ENCODE data around the gene TSKU.

Gene TSKU

DNA sequence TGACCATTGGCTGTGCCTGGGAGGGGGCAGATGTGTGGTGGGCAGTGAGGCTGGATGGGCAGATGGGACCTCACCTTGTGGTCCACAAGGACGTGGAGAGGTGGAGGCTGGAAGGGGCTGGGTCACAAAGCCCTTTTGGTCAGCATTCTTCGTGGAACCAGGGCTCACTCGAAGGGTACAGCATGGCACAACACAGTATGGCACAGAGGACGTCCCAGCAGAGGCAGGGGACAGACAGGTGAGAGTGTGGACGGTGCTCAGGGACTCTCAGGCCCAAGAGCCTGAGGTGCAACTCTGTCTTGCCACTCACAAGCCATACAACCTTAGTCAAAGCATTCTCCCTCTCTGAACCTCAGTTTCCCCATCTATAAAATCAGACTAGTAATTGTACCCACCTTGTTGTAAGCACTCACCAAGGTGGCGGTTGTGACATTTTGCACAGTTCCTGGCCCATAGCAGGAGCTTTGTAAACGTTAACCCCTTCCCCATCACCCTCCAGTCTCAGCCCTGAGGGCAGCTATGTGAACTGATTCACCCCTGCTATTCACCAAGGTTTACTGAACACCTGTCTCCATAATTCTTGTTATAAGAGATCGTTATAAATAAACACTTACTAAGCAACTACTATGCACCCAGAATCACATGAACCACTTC, 11.6 kb upstream of the TSKU start:
- DNase-seq = no peak

DNA sequence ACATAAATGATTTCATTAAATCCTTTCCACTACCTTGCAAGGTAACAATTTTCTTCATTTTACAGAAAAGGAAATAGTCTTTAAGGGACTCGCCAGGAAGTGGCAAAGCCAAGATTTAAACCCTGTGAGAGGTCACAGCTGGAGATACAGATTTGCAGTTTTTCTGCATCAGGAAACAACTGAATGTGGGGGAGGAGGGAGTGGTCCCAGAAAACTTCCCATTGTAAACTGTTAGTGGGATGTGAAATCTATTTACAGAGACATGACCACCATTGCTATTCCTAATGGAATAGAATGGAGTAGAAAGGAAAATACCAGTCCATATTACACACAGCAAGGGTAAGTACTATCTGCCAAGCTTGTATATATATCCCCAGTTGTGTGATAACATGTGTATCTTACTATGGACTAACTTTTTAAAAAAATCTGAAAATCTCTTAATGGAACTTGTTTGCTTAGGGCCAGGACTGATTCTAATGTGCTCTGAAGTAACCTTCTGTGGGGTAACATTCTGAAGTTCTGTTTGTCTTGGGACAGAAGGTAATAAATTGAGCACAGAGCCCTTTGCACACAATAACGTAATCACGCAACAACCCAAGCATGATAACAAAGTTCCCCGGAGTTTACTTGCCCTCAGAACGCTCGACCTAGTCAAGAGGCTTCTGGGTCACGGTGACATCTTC, 10.9 kb upstream of the TSKU start:
- no peak for DNase-seq

DNA sequence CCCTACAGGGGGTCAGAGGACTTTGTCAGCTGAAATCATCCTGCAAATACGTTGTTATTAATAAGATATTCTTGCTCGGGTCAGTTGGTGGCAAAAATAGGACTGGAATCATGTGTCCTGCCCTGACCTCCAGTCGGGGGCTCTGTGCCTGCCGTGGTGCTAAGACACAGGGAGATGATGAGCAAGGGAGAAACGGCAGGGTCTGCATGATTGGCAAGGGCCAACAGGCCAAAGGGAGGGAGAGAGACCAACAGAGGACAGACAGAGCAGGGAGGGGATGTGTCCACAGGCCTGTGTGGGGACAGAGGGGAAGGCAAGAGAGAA, 10.4 kb upstream of the TSKU start:
- no peak for DNase-seq

DNA sequence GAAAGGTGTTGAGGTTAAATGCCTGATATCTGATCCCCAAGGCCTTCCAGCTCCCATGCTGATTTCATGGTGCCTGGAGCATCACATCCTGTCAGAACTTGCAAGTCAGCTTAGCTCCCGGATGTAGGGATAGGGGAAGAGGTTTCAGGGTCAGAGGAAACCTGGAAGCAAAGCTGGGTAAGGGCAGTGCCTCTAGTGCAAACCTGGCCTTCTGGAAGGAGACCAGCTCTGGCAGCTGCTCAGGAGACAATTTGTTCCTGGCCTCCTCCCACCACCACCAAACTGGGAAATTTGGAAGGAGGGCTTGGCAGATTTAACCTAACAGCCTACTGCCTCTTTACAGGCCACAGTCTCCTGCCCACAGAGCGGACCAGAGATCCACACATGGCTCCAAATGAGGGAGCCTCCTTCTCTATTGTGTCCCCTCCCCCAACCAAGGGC, 9.2 kb upstream of the TSKU start:
- no peak for DNase-seq

DNA sequence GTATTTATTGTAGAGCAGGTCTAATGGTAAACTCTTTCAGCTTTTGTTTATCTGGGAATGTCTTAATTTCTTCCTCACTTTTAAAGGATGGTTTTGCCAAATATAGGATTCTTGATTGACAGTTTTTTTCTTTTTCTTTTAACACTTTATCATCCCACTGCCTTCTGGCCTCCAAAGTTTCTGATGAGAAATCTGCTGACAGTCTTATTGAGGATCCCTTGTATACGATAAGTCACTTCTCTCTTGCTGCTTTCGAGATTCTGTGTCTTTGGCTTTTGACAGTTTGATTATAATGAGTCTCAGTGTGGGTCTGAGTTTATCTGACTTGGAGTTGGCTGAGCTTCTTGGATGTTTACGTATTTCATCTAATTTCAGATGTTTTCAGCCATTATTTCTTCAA, 6.7 kb upstream of the TSKU start:
- DNase-seq = no peak

DNA sequence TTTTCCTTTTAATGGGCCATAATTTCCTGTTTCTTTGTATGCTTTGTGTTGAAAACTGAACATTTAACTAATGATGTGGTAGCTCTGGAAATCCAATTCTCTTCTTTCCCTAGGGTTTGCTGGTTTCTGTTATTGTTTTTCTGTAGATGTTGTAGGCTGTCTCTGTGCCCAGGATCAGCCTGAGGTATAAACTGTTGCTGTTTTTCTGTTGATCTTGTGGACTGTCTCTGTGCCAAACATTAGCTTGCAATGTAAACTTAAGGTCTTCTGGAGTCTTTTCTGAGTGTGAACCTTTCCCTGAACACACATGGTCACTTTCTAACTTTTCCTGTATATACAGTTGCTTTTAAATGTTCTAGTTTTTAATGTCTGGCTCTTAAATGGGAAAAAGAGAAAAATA, 5.9 kb upstream of the TSKU start:
- no peak for DNase-seq

DNA sequence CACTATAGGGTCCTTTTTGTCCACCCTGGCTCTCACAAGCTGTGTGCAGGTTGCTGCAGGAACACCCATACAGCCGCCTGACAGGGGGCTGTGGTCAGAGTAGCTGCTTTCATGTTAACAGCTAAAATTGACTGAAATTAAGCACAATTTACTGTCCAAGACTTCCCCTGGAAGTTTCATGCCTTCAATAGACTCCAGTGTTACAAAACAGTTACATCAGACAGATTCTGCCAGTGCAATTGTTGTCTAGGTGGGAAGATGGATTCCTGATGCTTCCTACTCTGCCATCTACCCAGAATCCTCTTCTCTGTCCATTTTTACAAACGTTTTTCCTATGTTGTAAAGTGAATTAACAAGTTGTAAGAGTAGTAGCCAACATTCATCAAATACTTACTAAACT, 5.3 kb upstream of the TSKU start:
- no peak for DNase-seq

DNA sequence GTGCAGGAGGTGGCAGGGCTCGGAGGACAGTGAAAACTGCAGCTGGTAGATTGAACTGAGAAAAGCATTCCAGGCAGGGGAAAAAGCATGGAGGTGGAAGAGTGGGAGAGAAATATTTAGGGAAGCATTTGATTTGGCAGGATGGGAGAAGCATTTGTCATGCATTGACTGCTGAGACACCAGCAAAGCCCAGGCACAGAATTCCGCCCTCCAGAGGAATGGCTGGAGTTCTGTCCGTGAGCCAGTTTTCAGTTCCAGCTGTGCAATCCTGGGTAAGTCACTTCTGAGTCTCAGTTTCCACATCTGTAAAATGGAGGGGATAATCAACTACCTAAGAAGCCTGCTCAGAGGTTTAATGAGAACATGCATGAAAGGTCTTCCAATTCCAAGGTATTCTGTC, 4.3 kb upstream of the TSKU start:
- DNase-seq = no peak

DNA sequence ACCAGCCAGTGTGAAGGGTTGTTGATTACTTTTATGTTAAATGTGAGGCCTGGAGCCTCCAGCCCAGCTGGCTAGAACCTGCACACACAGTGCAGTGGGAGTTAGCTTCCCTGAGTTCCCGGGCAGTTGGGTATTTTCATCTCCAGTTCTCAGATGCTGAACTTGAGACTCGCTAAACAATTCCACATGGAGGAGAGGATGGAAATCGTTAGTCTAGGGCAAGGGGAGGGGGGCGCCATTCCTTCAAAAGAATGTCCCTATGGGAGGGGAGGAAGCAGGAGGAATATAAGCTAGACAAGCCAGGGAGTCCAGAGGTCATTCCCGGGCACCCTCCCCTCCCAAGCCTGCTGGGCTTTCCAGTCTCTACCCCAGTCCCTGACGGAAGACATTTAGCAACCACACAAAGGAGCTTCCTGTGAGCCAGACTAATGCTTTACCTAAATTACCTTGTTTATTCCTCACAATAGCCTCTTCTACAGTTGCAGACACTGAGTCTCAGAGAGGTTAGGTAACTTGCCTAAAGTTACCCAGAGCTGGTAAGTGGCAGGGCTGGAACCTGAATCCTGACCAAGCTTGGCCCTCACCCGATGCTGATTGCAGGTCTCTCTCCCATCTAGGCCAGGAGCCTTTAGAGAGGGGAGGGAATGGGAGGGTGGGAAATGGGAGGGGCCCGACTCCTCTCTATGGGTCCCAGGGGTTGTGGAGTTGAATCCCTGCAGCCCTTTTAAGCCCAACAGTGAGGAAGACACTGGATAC, 1.9 kb upstream of the TSKU start:
- no peak for DNase-seq

DNA sequence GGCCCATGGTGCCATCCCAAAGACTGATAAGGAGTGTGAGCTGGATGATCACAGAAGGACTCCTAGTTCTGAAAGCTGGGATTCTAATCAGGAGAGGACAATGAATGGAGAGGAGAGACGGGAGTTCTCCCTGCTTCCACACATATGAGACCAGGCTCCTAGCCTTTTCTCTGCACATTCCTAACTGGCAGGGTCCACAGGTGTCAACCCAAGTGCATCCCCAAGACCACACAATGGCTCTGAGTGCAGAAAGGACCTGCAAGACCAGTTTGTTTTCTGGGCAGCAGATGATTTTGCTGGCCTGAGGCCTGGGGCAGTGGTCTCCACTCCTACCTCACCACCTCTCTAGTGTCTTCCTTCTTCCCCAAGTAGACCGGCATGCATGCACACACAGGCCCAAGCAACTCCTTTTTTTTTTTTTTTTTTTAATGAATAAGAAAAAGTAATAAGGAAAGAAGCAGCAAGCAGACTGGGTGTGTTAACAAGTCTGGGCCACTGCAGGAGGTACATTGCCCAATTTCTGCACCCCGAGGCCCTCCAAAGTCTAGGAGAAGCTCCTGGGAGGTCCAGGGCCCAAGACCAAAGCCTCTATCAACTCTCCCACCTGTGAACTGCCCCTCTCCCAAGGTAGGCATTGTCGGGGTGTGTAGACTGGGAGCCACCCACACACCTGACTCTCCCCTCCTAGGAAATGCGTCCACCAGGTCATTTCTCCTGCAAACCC, 1.2 kb upstream of the TSKU start:
- no peak for DNase-seq

DNA sequence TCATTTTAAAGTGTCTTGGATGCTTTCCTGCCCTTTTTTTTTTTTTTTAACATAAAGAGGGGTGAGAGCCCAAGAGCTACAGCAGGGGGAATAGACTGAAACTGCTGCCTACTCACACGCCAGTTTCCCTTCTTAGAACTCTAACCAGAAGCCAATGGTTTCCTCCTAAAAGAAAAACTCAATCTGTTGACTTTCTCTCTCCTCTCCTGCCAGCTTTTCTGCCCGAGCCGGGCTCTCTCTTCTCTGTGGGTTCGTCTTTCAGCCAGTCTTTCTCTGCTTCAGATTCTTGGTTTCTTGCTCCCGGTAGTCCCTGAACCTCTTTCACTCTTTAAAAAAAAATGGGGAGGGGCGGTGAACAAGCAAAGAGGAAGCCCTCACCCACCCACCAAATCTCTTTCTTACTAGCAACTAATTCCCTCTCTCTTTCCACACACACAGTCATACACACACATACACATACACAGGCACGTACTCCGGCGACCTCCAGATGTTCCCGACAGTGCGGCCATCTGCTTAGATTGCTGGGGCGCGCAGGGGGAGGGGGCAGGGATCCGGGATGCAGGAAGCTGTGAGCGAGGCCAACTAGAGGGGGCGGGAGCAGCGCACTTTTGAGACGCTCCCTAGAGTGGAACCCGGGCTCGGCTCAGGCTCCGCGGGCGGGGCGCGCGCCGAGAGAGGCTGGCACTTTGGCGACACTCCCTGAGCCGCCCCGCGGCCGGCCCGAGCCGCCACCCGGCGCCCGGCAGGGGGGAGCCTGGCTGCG, 444 bp upstream of the TSKU start:
- peak; percentile 85 for DNase-seq

DNA sequence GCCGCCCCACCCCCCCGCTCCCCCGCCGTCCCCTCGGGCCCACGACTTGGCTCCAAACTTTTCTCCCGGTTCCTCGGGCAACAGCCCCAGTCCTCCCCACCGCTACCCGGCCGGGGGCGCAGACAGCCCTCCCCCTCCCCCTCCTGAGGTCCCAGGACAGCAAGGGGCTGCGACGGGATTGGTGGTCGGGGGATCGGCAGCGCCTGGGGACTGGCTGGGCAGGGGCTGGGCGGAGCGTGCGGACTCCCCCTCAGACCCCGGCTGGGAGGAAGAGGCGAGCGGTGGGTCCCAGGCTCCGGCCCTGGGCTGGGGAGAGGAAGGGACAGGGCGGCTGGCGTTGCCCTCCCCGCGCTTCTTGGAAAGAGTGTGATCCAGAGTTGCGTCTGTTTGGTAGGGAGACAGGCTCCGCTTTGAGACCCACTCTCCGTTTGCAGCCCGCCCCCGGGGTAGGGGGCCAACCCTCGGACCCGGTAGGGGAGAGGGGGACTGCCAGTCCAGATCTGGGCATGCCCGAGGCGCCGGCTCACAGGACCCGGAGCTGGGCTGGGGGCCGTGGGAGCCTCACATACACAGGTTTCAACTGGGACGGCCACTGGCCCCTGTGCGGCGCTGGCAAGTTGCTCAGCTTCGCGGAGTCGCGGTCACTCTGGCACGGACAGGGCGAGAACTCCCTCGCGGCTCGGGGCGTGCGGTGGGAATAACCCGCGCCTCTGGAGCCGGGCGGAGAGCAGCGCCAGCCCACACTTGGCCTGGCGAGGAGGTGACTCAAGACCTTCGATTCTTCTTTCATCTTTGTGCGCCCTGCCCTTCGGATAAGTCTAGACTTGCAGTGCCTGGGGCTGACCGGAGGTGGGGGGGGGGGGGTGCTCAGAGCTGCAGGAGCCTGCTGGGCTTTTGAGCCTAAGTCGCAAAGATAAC, 999 bp downstream of the TSKU start:
- no peak for DNase-seq

DNA sequence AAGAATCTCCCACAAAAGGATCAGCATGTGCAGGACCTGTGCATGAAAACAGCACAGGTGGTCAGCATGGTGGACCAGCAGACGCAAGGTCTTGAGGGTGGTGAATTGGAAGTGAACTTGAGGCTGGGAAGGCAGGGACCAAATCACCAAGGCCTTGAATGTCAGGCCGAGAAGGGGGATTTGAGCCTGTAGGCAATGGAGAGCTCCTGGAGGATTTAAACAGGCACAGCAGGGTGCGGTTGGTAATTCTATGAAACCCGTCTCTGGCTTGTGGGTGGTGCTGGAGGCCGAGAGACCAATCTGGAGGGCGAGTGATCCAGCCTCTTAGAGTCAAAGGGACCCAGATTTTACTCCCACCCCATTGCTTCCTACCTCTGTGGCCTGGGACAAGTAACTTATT, 2.4 kb downstream of the TSKU start:
- no peak for DNase-seq

DNA sequence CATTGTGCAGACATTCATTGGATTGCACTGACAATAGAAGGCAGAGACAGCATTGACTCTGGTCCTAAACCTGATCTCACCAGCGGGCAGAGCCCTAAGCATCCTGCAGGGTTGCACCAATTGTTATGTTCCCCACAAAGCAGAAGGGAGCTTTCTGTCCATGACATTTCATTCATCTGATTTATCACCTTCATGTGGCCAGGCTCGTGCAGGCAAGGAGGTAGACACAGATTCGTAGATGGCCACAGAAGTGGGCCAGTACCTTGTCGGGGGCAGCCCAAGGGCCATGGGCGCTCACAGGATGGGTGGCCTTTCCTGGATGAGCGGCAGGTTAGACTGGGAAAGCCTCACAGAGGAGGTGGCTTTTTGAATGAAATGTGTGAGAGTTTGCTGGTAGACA, 2.9 kb downstream of the TSKU start:
- no peak for DNase-seq

DNA sequence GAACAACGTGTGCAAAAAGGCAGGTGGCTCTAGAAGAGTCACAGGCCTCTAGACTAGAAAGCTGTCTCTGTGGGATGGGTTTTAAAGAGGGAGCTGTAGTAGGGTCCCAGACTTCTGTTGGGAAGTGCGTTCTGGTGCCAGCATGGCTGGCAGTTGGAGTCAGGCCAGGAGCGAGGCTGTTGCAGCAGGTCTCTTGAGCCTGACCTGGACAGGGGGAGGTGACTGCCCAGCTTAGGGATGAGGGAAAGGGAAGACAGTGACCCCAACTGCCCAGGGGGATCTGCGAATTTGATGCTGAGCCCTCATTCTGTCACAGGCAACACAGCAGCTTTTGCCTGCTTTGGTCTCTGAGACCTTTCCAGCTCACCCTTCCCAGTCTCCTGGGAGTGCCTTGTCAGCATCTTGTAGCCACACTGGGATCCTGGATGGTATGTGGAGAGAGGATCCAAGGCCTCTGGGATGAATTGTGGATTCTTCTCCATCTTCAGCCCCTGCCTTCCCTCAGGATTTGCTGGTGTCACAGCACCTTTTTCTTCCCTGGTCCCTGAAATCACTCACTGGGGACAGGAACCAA, 3.4 kb downstream of the TSKU start:
- no peak for DNase-seq

DNA sequence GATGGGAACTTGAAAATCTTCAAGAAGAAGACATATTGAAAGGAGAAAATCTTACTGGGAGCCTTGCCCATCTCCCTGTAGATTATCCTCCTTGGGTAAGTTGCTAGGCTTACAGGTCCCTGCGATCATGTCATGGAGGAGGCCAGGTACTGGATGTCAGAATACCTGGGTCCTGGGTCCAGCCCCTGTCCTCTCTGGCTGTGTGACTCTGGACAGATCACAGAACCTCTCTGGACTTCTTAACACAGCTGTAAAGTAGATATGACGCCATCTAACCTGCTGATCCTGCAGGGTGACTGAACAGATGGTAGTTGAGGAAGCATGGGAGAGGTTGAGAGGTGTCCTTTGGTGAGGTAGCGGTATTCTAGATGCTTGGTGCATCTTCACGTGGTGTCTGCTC, 4.1 kb downstream of the TSKU start:
- DNase-seq = no peak

DNA sequence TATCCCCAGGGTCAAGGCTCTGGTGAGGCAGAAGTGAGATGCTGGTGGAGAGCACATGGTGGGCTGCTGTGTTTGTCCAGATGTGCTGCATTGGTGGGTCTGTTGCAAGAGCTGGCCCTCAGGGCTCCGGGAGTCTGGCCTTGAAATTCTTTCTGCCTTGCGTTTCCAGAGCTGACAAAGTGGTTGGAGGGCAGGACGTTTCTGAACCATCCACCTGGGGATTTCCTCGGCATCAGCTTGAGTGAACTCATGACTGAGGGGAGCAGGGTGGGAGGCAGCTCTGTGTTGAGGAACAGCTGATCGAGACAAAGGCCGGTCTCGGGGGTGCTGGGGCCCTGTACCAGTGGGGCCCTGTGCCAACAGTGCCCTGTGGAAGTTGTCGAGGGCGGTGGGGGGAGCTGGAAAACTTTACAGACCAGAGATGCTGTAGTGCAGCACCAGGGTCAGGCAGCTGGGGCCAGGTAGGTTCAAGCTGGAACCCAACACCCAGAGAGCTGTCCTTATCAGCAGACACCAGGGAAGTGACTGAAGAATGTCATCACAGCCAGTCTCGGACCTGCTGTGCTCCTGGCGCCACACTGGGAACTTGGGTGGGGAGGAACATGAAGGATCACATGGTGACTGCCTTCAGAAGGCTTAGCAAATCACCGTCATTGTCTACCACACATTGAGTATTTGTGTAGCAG, 4.9 kb downstream of the TSKU start:
- no peak for DNase-seq

DNA sequence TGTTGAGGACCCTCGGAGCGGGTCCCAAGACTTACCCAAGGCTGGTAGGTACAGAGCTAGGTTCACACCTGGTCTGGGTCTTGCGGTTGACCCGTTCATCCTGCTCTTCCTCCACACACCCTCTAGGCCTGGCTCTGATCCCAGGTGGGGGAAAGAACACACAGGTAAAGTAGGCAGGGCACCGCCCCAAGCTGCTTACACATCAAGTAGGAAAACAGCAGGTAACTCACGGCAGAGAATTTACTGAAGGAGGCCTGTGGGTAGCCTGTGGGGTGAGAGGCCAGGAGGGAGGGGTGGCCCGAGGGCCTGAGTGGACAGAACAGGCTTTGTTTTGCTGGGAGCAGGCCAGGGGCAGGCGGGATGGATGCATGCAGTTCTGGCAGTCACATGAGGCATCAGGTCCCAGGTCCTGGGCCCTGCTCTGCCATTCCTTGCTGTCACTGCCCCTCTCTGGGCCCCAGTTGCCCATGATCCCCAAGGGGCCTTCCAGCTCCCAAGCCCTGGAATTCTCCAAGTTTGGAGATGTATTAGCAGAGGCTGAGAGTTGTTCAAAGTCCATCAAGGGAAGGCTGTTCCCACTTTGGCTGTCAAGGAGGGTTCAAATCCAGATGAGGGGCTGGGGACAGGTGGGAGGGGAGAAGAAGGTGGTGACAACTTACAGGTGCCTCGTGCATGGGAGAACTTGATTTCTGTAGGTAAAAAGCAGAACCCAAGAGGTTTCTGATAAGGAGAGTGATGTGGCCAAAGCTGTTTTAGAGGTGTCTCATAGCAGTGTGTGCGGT, 5.7 kb downstream of the TSKU start:
- no peak for DNase-seq

DNA sequence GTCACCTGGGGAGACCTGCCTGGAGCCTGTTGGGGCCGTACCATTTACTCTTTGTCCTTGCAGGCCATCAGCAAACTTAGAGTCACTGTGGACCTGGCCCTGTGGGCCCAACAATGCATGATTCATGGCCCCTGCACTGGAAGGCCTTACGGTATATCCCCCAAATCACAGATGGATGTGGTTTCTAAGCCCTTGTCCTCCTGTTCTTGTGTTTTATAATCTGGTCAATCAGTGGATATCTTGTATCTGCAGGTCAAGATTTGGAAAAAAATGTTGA, 6.2 kb downstream of the TSKU start:
- DNase-seq = no peak

DNA sequence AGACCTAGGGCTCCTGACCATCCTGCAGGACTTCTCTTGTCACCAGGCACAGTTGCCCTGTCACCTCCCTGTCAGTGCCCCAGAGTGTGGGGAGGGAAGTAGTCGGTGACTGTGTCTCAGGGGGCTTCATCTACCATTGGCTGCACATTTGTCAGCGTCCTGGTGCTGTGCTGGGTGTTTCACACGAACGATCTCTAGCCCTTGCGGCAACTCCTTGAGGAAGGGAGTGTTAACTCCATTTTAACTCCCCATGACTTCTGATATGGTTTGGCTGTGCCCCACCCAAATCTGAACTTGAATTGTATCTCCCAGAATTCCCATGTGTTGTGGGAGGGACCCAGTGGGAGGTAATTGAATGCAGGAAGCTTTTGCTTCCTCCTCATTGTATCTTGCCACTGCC, 7.1 kb downstream of the TSKU start:
- DNase-seq = no peak
